GM12891 (cell line): Measurements from ENCODE around the gene NCAPH2.

Experiments
- PAX5 ChIP-seq: IDR thresholded peaks from 2 replicates; pipeline ENCODE4 v1.6.1; 2011; ENCODE audit warnings: low read length, moderate library complexity, mild to moderate bottlenecking; ENCODE audit not compliant: insufficient read depth, severe bottlenecking
- POLR2A ChIP-seq: IDR thresholded peaks from 2 replicates; pipeline ENCODE4 v1.6.1; 2011; ENCODE audit warnings: low read depth, low read length, control low read depth
- POLR2AphosphoS5 ChIP-seq: IDR thresholded peaks from 2 replicates; pipeline ENCODE4 v1.6.1; 2011; ENCODE audit warnings: low read depth, low read length, control low read depth
- SPI1 ChIP-seq: IDR thresholded peaks from 2 replicates; pipeline ENCODE4 v1.6.1; 2011; ENCODE audit warnings: low read depth, low read length, control low read depth
- TAF1 ChIP-seq: IDR thresholded peaks from 2 replicates; pipeline ENCODE4 v1.6.1; 2011; ENCODE audit warnings: low read depth, low read length, control low read depth

- TF ChIP-seq POLR2AphosphoS5 (no peak), POLR2A (no peak), SPI1 (no peak), TAF1 (no peak), PAX5 (no peak)
These were observed 24.5 kb upstream of the NCAPH2 start for GRCh38 chr22:50483556-50483955.
